Kidney capillary endothelial cell (primary cell): ENCODE results near the gene ALK.
"Not testable (repeated sequence)": the region's sequence is repeated elsewhere in the genome, so short reads cannot be mapped to it uniquely, and the experiment has no call there.

Experiments
- DNase-seq: peaks from one replicate; pipeline ENCODE4 v3.0.0-alpha.2; 2018; ENCODE audit warnings: low spot score

ALK gene

DNA sequence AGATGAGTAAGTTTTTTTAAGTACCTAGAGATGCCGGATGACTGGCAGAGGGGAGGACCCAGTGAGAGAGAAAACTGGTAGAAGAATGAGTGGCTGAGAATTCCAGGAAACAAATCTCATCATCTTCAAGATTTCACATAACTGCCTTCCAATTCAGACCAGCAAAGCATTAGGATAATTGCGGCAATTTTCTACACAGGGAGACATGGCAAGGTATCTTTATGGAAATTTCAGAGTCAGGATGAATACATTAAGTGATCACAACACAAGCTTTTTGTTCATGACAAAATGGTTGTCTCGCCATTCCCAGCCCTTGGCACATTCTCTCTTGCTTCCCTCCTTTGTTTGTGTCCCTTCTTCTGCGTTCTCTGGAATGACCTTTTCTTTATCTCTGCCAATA lies 82.1 kb downstream of the ALK start:
- no peak for DNase-seq

DNA sequence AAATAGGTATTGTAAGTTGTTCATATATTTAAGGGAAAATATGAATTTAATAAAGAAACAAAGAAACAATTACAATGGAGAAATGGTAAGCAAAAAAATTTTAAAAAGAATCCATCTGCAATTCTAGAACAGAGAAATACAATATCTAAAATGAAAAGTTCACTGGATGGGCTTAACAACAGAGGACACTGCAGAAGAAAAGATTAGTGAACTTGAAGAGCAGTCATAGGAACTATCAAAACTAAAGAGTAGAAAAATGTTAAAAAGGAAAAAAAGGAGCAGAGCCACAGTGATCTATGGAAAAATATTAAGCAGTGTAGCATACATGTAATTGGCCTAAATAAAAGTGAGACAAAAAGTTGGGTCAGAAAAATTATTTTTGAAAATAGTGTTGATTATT lies 83.5 kb downstream of the ALK start:
- no peak for DNase-seq

DNA sequence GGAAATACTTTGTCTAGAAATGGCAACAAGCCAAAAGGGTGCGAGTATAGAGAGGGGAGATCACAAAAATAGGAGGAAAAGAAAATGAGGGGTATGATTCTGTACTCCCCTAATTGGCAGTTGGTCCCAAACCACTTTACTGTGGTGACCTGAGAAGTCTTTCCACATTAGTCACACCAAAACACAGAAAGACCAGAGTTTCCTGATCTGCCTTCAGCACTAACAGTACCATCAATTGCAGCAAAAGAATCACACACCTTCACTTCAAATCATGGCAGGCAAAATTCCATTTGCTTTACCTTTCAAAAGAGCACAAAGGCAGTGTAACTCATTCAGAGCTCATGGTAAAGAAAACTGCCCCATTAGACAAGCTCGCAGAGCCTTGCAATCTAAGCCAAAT lies 86.8 kb downstream of the ALK start:
- no peak for DNase-seq

DNA sequence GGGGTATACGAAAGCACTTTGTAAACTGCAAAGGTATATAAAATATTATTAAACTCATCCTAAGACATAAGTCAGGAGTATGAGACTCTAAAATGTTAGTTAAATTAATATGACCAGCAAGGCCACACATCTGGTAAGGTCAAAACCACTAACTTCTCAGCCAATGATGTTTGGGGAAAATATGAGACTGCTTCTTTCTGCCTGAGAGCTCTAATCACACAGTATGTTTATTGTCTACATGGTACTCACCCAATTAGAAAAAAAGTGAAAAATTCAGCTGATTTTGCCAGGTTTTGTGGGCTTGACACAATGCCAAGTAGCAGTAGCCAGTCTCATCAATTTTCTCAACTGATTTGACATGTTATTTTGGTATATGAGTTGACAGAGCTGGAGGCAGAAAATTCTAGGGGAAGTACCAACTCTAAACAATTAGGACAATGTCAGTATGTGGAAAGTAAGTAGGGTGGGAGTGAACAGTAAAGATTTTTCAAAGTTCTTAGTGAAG lies 87.3 kb downstream of the ALK start:
- DNase-seq = no peak

DNA sequence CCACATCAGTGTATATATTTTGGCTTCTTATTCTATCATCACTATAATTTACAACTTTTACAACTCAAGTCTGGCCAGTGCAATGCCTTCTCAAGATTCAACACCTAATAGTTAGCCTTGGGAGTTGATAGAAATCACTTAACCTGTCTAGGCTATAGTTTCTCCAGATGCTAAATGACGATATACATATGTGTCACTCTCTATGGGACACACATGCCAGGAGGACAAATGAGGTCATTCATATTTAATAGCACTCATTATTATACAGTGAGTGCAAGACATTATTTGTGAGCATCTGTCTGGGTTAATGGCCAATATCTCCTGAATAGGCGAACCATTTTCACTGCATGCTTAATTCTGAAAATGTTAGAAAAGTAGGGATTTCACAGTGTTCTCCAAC lies 89.8 kb downstream of the ALK start:
- no peak for DNase-seq

DNA sequence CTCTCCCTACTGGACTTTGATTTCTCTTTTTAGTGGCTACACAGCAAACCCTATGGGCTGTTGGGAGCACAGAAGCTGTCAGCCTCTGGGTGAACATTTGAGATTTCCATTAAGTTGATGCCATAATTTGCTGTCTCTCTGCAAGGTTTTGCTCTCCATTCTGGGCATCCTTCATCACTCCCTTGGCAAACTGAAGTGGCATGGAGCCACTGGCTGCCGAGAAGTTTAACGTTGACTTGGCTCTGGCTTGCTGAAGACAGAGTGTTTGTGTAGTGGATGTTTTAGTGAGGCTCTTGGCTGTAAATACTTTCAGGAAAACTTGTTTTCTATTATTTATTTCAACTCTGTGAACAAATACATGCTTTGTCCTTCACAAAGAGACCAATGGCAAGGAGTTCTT lies 91.5 kb downstream of the ALK start:
- DNase-seq = no peak

DNA sequence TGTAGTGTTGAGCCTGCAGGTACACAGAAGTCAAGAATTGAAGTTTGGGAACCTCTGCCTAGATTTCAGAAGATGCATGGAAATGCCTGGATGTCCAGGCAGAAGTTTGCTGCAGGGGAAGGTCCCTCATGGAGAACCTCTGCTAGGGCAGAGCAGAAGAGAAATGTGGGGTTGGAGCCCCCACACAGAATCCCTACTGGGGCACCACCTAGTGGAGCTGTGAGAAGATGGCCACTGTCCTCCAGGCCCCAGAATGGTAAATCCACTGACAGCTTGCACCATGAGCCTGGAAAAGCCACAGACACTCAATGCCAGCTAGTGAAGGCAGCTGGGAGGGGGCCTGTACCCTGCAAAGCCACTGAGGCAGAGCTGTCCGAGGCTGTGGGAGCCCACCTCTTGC lies 97.2 kb downstream of the ALK start:
- DNase-seq = not testable (repeated sequence)

DNA sequence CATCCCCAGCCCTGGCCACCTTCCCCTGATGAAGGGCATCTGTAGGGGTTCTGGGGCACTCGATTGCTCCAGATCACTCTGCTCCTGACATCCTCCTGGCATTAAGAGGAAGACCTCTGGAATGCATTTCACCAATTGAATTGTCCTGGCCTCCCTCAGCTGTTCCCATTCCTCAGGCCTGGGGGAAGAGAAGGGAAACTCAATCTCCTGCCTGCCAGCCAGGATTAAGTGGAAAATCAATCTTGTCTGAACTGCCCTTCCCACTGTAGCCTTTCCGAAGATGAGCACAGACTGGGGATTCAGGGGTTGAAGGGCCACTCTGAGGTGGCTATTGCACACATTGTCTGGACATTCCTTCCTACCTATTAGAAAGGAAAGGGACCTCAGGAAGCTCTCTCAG lies 99.8 kb downstream of the ALK start:
- DNase-seq = no peak

DNA sequence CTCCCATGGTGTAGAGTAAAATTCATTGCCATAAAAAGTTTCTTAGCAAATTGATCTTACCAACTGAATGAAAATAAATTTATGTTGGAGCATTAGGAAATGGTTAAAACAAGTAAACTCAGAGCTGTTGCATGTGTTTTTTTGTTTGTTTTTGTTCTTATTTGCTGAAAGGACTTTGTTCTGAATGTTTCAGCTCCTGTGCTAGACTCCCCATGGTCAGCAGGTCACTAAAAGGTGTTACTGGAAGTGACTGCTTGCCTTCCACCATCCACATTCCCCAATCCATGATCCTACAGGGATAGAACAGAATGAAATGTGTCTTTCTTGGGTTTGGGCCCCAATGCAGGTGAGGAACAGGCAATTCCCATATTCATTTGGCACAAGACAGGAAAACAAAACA lies 101.8 kb downstream of the ALK start:
- DNase-seq = no peak

DNA sequence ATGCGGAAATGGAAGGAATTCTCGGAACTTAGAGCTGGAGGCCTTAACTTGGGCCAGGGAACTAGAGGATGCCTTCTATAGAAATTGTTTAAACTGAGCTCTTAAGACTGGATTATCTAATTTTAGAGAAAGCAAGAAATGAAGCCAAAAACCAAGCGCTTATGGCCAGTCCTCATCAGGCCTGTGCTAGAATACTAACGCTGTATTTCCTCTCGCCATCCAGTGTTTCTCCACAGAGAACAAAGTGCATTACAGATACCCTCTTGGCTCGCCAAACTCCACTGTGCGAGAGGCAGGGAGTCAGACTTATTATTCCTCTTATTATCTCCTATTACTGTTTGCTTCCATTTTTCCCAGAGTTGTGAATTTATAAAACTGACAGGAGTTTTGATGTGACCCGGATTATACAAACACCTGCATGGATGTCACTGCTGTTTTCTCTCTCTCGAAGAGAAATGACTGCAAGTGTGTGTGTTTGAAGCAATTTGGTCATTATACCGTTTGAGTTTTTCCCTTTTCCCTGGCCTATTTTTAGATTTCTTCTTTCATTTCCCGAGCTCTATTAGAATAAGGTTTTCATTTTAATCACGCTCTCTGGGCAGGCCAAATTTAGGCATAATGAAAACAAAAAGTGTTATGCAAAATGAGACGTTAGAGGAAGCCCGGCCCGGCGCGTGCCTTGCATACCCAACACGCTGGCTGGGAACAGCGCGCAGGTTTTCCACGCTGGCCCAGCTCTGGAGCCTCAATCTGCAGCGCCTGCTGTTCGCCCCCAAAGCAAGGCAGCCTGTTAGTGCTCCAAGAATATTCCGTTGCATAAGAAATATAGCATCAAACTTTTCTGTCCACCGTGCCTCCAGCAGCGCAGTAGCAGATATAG lies 103.3 kb downstream of the ALK start:
- no peak for DNase-seq

DNA sequence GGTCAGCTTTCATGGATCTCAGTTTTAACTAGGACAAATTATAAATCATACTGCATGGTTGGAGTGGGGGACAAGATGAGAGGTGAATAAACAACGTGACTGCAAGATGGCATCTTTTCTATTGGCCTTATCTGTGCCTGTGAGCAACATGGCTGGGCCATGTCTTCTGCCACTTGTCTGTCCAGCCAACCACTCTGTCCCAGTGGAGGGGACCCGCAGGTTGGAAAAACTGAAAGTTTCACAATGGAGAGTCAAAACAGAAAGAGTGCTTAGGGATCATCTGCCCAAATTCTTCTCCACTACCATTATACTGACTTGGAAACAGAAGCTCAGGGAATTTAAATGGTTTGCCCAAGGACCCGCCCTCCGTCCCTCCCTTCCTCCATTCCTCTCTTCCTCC lies 104.1 kb downstream of the ALK start:
- no peak for DNase-seq

DNA sequence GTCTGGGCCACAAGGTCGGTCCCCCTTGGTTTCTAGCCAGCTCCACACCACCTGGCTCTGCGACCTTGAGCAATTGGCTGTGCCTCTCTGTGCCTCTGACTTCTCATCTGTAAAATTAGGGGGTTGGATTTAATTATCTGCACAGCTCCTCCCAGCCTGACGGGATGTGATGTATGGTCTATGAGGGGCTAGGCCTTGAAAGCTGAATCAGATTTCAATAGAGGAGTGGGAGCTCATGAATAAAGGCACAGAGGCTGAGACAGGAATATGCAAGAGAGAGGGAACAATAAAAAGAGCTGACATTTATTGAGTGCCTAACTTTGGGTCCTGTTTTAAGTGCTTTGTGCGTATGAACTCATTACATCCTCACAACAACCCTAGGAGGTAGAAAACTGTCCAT lies 104.7 kb downstream of the ALK start:
- no peak for DNase-seq

DNA sequence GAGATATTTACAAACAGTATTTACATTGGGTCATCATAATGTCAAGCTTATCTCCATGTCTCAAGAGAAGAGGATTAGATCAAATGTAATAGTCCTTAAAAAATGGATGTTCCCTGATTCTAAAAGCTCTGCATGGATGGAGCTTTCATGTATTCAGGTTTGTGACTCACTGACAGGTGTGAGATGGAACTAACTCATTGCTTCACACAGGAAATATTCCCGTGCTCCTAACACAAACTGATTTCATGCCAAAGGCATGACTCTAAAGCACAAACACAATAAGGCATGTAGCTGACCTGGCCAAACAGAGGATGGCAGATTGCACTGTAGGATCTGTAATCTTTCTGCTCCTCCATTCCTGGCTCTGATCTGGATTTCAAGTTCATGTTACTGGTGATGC lies 110.0 kb downstream of the ALK start:
- DNase-seq = no peak

DNA sequence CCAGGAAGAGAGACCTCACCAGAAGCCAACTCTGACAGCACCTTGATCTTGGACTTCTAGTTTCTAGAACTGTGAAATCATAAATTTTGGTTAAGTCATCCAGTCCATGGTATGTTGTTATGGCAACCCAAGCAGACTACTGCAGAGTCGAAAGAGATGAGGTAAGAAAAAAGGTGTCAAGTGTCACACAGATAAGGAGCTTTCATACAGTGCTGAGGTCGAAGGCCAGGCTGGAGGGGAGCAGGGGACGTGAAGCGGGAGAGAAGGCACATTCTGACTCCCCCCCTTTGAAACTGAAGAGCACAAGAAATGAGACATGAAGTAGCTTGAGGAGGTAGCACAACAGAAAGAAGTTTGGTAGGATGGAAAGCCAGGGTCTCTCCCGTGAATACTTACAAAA lies 110.4 kb downstream of the ALK start:
- DNase-seq = no peak

DNA sequence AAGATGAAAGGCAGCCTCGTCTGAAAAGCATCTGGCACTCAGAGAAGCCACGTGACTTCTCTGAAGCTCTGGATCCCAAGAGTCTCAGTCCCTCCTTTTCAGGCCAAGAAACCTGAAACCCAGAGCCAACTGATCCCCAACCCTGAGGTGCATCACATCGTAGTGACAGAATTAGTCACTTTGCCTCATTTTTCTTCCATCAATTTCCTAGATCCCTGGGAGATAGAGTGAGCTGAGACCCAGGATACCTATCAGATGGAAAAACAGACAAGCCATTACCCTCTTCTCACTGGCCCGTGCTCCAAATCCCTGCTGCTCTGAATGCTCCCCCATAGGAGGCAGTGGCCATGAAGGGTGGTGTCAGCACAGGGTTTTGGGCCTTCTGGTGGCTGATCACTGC lies 113.1 kb downstream of the ALK start:
- DNase-seq = no peak

DNA sequence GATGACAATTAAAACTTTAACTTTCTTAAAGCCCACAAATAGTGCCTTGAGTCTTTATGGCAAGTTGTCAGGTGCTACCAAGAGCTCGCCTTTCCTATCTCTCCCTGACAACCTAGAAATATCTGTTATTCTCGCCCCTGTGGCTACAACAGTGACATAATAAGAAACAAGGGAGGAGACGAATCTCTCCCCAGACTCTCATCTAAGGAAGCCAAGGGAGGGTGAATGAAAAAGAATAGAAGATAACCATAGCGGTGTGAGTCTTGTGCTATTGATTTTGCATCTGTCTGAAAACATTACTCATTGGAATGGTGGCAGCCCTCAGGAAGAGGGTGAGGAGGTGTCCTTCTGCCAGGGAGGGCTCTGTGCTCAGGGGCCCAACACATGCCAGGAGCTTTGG lies 114.3 kb downstream of the ALK start:
- no peak for DNase-seq

DNA sequence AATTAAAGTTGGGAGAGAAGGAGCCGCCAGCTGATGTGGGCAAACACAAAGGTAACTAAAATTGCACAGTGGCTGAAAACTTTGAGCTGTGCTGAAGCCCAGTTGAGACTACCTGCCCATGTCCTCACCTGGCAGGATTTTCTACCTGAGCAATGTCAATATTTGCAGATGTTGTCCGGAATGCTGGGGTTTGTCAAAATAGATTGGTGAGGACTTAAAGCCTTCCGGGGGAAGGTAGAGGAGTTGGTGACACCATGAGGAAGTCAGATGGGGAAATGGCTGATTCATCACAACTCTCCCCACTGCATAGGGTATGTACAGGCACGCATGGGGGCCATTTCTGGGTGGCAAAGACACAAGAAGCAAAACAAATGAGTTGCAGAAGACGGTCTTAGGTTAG lies 114.9 kb downstream of the ALK start:
- no peak for DNase-seq

DNA sequence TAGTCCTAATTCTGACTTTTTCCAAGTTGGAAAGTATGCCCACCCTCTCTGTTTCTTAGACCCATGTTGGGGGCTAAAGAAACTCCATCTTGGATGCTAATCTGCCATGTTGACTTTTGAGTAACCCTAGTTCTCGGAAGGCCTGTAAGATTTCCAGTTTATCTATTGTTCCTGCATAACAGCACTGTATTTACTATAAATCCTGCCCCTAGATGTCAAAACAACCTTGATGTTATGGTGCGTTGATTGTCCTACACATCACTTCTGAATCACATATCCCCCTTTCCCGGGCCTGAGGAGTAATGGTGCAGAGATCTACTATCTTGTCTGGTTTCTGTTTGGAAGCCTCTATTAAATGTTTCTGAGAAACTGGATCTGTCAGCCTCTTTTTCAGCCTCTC lies 116.7 kb downstream of the ALK start:
- DNase-seq = no peak

DNA sequence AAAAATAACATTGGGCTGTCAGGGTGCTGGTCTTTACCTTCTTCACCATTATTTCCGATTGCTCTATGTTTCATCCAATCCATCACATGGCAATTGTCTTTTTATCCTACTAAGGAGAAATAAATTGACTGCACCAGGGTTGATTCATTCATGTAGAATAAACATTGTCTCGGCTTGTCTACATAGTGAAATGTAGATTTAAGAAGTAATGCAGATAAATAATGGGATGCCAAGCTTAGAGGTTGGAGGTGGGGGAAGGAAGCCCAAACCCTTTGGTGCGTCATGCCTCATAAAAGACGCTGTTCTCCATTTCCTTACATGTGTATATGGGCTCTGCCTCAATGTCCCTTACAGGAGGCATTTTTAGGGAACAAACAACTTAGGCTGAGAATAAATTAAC lies 117.8 kb downstream of the ALK start:
- no peak for DNase-seq

DNA sequence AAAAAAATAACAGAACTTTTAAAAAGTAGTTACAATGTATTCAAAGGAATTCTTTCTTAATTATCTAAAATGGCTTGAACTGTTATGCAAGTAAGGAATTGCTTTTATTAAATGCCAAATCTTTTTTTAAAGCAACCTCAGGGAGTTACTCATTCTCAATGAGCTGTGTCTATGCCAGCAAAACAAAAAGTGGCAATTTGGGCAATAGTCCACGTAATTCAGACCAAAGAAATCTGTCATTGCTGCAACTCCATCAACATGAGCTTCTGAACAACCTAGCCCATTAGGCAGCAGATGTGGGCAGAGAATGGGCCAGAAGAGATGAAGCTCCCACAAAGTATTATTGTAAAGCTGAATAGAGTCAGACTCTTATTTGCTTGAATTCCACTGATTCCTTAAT lies 118.4 kb downstream of the ALK start:
- no peak for DNase-seq

DNA sequence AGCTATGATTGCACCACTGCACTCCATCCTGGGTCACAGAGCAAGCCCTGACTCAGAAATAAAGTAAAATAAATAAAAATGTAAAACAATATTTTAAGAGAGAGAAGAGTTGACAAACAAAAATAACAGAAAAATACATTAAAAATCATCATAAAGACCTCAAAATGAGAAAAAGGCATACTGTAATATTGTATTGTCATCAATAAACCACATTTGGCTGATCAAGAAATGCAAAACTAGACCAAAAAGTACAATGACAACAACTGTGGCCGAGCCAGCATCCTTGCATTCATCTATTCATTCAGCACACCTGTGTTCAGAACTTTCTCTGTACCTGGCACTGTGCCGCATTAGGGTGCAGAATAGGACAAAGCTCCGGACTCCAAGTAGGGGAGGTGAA lies 121.8 kb downstream of the ALK start:
- DNase-seq = no peak

DNA sequence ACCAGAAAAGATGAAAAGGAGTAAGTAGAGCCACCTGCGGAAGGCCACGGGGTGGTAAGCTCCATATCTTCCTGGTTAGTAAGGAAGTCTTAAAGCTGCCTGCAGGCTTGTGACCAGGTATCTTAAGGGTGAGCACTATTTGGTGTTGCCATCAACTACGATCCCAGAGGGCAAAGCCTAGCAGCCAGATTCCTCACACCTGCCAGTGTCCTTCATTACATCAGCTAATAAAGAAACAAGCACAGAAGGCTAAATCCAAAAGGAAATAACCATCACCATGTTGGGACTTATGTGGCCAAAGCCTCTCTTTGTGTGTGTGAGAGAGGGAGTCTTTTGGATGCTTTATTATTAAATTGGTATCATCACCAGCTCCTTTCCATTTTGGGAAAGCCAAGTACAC lies 123.5 kb downstream of the ALK start:
- DNase-seq = no peak

DNA sequence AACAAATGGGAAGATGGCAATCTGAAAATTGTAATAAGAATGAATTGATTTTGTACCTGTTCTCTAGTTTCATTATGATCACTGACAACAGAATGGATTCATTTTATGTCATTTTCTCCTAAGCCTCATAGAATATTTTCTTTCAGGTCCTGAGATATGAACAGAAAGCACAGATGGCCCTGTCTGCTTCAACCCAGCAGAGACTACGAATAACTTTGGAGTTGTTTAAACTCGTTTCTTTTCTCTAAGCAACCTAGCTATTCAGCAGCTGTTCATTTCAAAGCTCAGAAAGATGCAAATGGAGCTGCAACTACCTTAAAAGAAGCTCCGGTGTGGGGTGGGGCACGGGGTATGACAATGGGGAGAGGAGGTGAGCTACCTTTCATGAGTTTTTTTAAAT lies 124.9 kb downstream of the ALK start:
- no peak for DNase-seq

DNA sequence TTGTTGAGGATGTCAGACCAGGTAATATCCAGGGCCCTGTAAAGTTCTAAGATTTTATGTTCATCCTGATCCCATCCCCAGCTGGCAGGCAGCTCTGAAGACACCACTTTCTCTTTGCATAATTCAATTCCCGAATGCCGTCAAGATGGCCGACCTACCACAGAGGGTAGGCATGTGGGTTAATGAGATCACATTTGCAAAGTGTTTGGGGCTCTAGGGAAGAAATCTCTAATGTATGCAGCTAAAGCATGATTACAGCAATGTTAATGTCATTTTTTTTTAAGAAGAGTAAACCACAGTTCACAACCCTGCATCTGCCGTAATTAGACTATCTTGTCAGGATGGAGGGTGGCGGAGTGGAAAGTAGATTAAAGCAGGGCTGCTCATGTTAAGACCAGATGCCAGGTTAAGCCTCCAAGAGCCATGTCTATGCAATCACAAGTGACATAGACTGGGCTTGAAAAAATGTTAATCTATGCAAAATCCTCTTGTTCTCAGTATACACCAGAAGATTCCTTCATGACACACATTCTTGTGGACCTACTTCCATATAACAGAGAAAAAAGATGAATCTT lies 131.4 kb downstream of the ALK start:
- DNase-seq = no peak
